CD8-positive, alpha-beta memory T cell (primary cell): ENCODE data around the gene UTP11. TPM values are rescaled to one million over a fixed set of nuclear protein-coding genes. Genes with fewer than 3 reads are reported as not detected.

ENCODE experiments used
- CTCF ChIA-PET: fragments of 350-600 bp; sonication (Branson Sonifier 250); formaldehyde crosslinking; loops from one replicate; lab custom pipeline; 2021; ENCODE audit warnings: antibody characterized with exemption; lab: Charles Lee
- POLR2A ChIA-PET: fragments of 350-600 bp; sonication (Branson Sonifier 250); formaldehyde crosslinking; loops from one replicate; lab custom pipeline; 2021; ENCODE audit warnings: antibody characterized with exemption; lab: Charles Lee
- DNase-seq, 5 donors: peaks; one replicate each; pipeline versions ENCODE4 v3.0.0 to v3.0.0-alpha.2; 2020 to 2022; ENCODE audit warnings: mixed read lengths in 1 of 5
- H3K27ac ChIP-seq: one replicate; pipeline ENCODE4 v1.7.0; 2013; ENCODE audit warnings: low read depth, mild to moderate bottlenecking, low read length, moderate library complexity
- H3K27me3 ChIP-seq: 2 replicates; pipeline ENCODE4 v1.7.0; 2013; ENCODE audit warnings: low read length, mild to moderate bottlenecking; ENCODE audit not compliant: insufficient read depth, poor library complexity, severe bottlenecking
- H3K36me3 ChIP-seq: 2 replicates; pipeline ENCODE4 v1.7.0; 2013; ENCODE audit warnings: mild to moderate bottlenecking, low read length, moderate library complexity; ENCODE audit not compliant: insufficient read depth
- H3K4me1 ChIP-seq: 2 replicates; pipeline ENCODE4 v1.7.0; 2013; ENCODE audit warnings: mild to moderate bottlenecking, low read length, moderate library complexity; ENCODE audit not compliant: insufficient read depth
- H3K4me3 ChIP-seq: 2 replicates; pipeline ENCODE4 v1.7.0; 2013; ENCODE audit warnings: mild to moderate bottlenecking, low read length
- H3K9me3 ChIP-seq: 2 replicates; pipeline ENCODE4 v1.7.0; 2013; ENCODE audit warnings: mild to moderate bottlenecking, low read length
- H3K27ac Mint-ChIP-seq, 8 donors: one replicate each; pipeline ENCODE4 v1.8.0; 2020 to 2021; ENCODE audit warnings: mixed read lengths in 8 of 8, mild to moderate bottlenecking in 6 of 8, inconsistent platforms in 3 of 8, moderate library complexity in 3 of 8
- H3K27me3 Mint-ChIP-seq, 2 donors: one replicate each; pipeline ENCODE4 v1.8.0; 2020 to 2021; ENCODE audit warnings: mixed read lengths in 2 of 2, mild to moderate bottlenecking in 1 of 2, moderate library complexity in 1 of 2
- H3K36me3 Mint-ChIP-seq, 3 donors: one replicate each; pipeline ENCODE4 v1.8.0; 2020 to 2021; ENCODE audit warnings: mixed read lengths in 3 of 3, inconsistent platforms in 1 of 3, mild to moderate bottlenecking in 1 of 3
- H3K4me1 Mint-ChIP-seq, 3 donors: one replicate each; pipeline ENCODE4 v1.8.0; 2020 to 2021; ENCODE audit warnings: mixed read lengths in 3 of 3, inconsistent platforms in 1 of 3, mild to moderate bottlenecking in 1 of 3
- H3K4me3 Mint-ChIP-seq, 7 donors: one replicate each; pipeline ENCODE4 v1.8.0; 2020 to 2021; ENCODE audit warnings: mixed read lengths in 7 of 7, mild to moderate bottlenecking in 6 of 7, moderate library complexity in 4 of 7, inconsistent platforms in 2 of 7
- H3K9me3 Mint-ChIP-seq, 5 donors: one replicate each; pipeline ENCODE4 v1.8.0; 2020 to 2022; ENCODE audit warnings: mixed read lengths in 5 of 5, mild to moderate bottlenecking in 3 of 5, moderate library complexity in 2 of 5, inconsistent platforms in 1 of 5
- polyA plus RNA-seq: library from polyadenylated mRNA; unstranded; fragments of 300-500 nt; fragmentation: Illumina TruSeq; gene quantifications from one replicate; pipeline ENCODE4 v1.2.3, GENCODE V29; 2021
- total RNA-seq, 2 experiments: library from RNA; stranded (reverse); gene quantifications; one replicate each; pipeline ENCODE4 v1.2.3, GENCODE V29; 2021

UTP11 gene
- total and polyA plus RNA-seq, 3 experiments from 2014 or later: 22.4 to 73.6 (median 73.5) TPM

- Histone ChIP-seq H3K27ac (no peak overlapping the region), H3K4me3 (no peak overlapping the region), H3K36me3 (no peaks in the 10 kb centered on the region), H3K9me3 (no peaks in the 10 kb centered on the region), H3K27me3 (peaks cover 6% of the 10 kb centered on the region), H3K4me1 (no peaks in the 10 kb centered on the region)
- H3K36me3 Mint-ChIP-seq: no peaks in the 10 kb centered on the region
- no peaks in the 10 kb centered on the region for H3K4me1 Mint-ChIP-seq
- no peak for DNase-seq
- H3K9me3 Mint-ChIP-seq: peaks cover 0 to 1% (median 0%) of the 10 kb centered on the region in 5 donors
- no peak overlapping the region for H3K27ac Mint-ChIP-seq
- POLR2A ChIA-PET: no interaction called here
- H3K27me3 Mint-ChIP-seq: peaks cover 3 to 25% of the 10 kb centered on the region in 2 donors
- H3K4me3 Mint-ChIP-seq: no peak overlapping the region
- CTCF ChIA-PET: no interaction called here
Observed at GRCh38 chr1:38064197-38064903, 51.8 kb downstream of the UTP11 start.

GRCh38 chr1:38068220-38068979, 55.9 kb downstream of the UTP11 start:
- Histone ChIP-seq H3K9me3 (no peaks in the 10 kb centered on the region), H3K4me3 (no peak overlapping the region), H3K27ac (no peak overlapping the region), H3K36me3 (no peaks in the 10 kb centered on the region), H3K27me3 (peaks cover 6% of the 10 kb centered on the region), H3K4me1 (no peaks in the 10 kb centered on the region)
- ChIA-PET POLR2A (no interaction called here), CTCF (no interaction called here)
- H3K4me1 Mint-ChIP-seq: no peaks in the 10 kb centered on the region
- no peak for DNase-seq
- H3K27me3 Mint-ChIP-seq: peaks cover 10 to 49% of the 10 kb centered on the region in 2 donors
- no peaks in the 10 kb centered on the region for H3K9me3 Mint-ChIP-seq
- peaks cover 0 to 4% (median 0%) of the 10 kb centered on the region in 3 donors for H3K36me3 Mint-ChIP-seq
- H3K27ac Mint-ChIP-seq: no peak overlapping the region
- no peak overlapping the region for H3K4me3 Mint-ChIP-seq

- H3K9me3 Mint-ChIP-seq: no peaks in the 10 kb centered on the region
- no peaks in the 10 kb centered on the region for H3K4me1 Mint-ChIP-seq
- peaks cover 0 to 4% (median 0%) of the 10 kb centered on the region in 3 donors for H3K36me3 Mint-ChIP-seq
- no peak overlapping the region for H3K4me3 Mint-ChIP-seq
- no peak overlapping the region for H3K27ac Mint-ChIP-seq
- Histone ChIP-seq H3K27me3 (peaks cover 6% of the 10 kb centered on the region), H3K9me3 (no peaks in the 10 kb centered on the region), H3K27ac (no peak overlapping the region), H3K4me3 (no peak overlapping the region), H3K36me3 (no peaks in the 10 kb centered on the region), H3K4me1 (no peaks in the 10 kb centered on the region)
- ChIA-PET POLR2A (no interaction called here), CTCF (no interaction called here)
- DNase-seq: no peak
- H3K27me3 Mint-ChIP-seq: peaks cover 10 to 54% of the 10 kb centered on the region in 2 donors
Observed at GRCh38 chr1:38068980-38069340, 56.4 kb downstream of the UTP11 start.

- H3K4me3 Mint-ChIP-seq: no peak overlapping the region
- H3K27ac Mint-ChIP-seq: no peak overlapping the region
- no peak overlapping the region for H3K27ac ChIP-seq
- no peaks in the 10 kb centered on the region for H3K4me1 ChIP-seq
- no peaks in the 10 kb centered on the region for H3K36me3 ChIP-seq
- H3K9me3 ChIP-seq: no peaks in the 10 kb centered on the region
- H3K4me3 ChIP-seq: no peak overlapping the region
- CTCF ChIA-PET: interaction anchor here (0.8 to 1.4 kb wide), 7 partner anchors 9 to 81 kb away, joined by 3 read pairs; no protein-coding TSS in a partner anchor
- H3K27me3 ChIP-seq: peaks cover 6% of the 10 kb centered on the region
- no peaks in the 10 kb centered on the region for H3K4me1 Mint-ChIP-seq
- no peaks in the 10 kb centered on the region for H3K9me3 Mint-ChIP-seq
- POLR2A ChIA-PET: no interaction called here
- H3K36me3 Mint-ChIP-seq: peaks cover 0 to 4% (median 0%) of the 10 kb centered on the region in 3 donors
- DNase-seq: no peak
- peaks cover 18 to 75% of the 10 kb centered on the region in 2 donors for H3K27me3 Mint-ChIP-seq
Observed at GRCh38 chr1:38071312-38072256, 59.0 kb downstream of the UTP11 start.

GRCh38 chr1:38072858-38073257, 60.3 kb downstream of the UTP11 start:
- Mint-ChIP-seq H3K27me3 (peaks cover 17 to 69% of the 10 kb centered on the region in 2 donors), H3K36me3 (peaks cover 0 to 4% (median 0%) of the 10 kb centered on the region in 3 donors), H3K4me1 (no peaks in the 10 kb centered on the region), H3K9me3 (no peaks in the 10 kb centered on the region), H3K27ac (peak overlapping the region in 1 of 8 donors; percentile 17), H3K4me3 (no peak overlapping the region)
- H3K4me1 ChIP-seq: no peaks in the 10 kb centered on the region
- H3K27ac ChIP-seq: no peak overlapping the region
- no peak overlapping the region for H3K4me3 ChIP-seq
- ChIA-PET CTCF (no interaction called here), POLR2A (no interaction called here)
- H3K36me3 ChIP-seq: no peaks in the 10 kb centered on the region
- no peak for DNase-seq
- H3K27me3 ChIP-seq: peaks cover 6% of the 10 kb centered on the region
- no peaks in the 10 kb centered on the region for H3K9me3 ChIP-seq

- H3K27me3 Mint-ChIP-seq: peaks cover 15 to 63% of the 10 kb centered on the region in 2 donors
- H3K4me1 Mint-ChIP-seq: no peaks in the 10 kb centered on the region
- H3K9me3 ChIP-seq: no peaks in the 10 kb centered on the region
- POLR2A ChIA-PET: no interaction called here
- H3K9me3 Mint-ChIP-seq: no peaks in the 10 kb centered on the region
- H3K27ac ChIP-seq: no peak overlapping the region
- no peak overlapping the region for H3K4me3 ChIP-seq
- DNase-seq: no peak
- no peak overlapping the region for H3K4me3 Mint-ChIP-seq
- H3K27me3 ChIP-seq: no peaks in the 10 kb centered on the region
- H3K36me3 ChIP-seq: no peaks in the 10 kb centered on the region
- CTCF ChIA-PET: no interaction called here
- peaks cover 0 to 4% (median 0%) of the 10 kb centered on the region in 3 donors for H3K36me3 Mint-ChIP-seq
- H3K4me1 ChIP-seq: no peaks in the 10 kb centered on the region
- no peak overlapping the region for H3K27ac Mint-ChIP-seq
Observed at GRCh38 chr1:38073534-38074301, 61.2 kb downstream of the UTP11 start.

- Histone ChIP-seq H3K27me3 (no peaks in the 10 kb centered on the region), H3K9me3 (no peaks in the 10 kb centered on the region), H3K4me3 (no peak overlapping the region), H3K27ac (no peak overlapping the region), H3K4me1 (no peaks in the 10 kb centered on the region), H3K36me3 (no peaks in the 10 kb centered on the region)
- no peak for DNase-seq
- no peaks in the 10 kb centered on the region for H3K4me1 Mint-ChIP-seq
- peaks cover 0 to 4% (median 0%) of the 10 kb centered on the region in 3 donors for H3K36me3 Mint-ChIP-seq
- peaks cover 15 to 59% of the 10 kb centered on the region in 2 donors for H3K27me3 Mint-ChIP-seq
- ChIA-PET CTCF (no interaction called here), POLR2A (no interaction called here)
- no peak overlapping the region for H3K27ac Mint-ChIP-seq
- H3K9me3 Mint-ChIP-seq: no peaks in the 10 kb centered on the region
- no peak overlapping the region for H3K4me3 Mint-ChIP-seq
Observed at GRCh38 chr1:38074302-38074677, 61.8 kb downstream of the UTP11 start.
